HG02642 (cell line): ENCODE data around the gene CEND1.

Experiments
- ATAC-seq: cut with Tn5 transposase; IDR thresholded peaks from one replicate; pipeline ENCODE4 v1.9.1; 2021; ENCODE audit warnings: mild to moderate bottlenecking; ENCODE audit not compliant: unreplicated experiment, poor library complexity

Gene CEND1

GRCh38 chr11:737366-737765 lies 52.5 kb downstream of the CEND1 start:
- no peak for ATAC-seq
